ENCODE results near the gene ACBD6.

Gene ACBD6

GRCh38 chr1:180278596-180279395 lies 223.6 kb downstream of the ACBD6 start:
- in situ Hi-C loops (cut with HindIII; ENCODE audit: low pct_ligation_motif_present, low sequenced_read_pairs) = no loop called here
- Histone ChIP-seq H3K4me3 (ENCODE audit: low read depth, low read length) (no peak overlapping the region), H3K36me3 (replicated peaks) (peaks cover 2% of the 10 kb centered on the region), H3K27ac (no peak overlapping the region), H3K27me3 (replicated peaks) (no peaks in the 10 kb centered on the region)
- no peak for DNase-seq
- no peak for TF ChIP-seq CTCF (IDR thresholded peaks at IDR 0.05; ENCODE audit: low read depth, low read length, missing control alignments)

- Histone ChIP-seq H3K4me3 (ENCODE audit: low read depth, low read length) (no peak overlapping the region), H3K27ac (no peak overlapping the region), H3K36me3 (replicated peaks) (peaks cover 2% of the 10 kb centered on the region), H3K27me3 (replicated peaks) (no peaks in the 10 kb centered on the region)
- in situ Hi-C loops (cut with HindIII; ENCODE audit: low pct_ligation_motif_present, low sequenced_read_pairs) = no loop called here
- TF ChIP-seq CTCF (IDR thresholded peaks at IDR 0.05; ENCODE audit: low read depth, low read length, missing control alignments) = no peak
- DNase-seq = no peak
These were observed 224.2 kb downstream of the ACBD6 start for GRCh38 chr1:180278194-180278515.

- in situ Hi-C loops (cut with HindIII; ENCODE audit: low pct_ligation_motif_present, low sequenced_read_pairs) = no loop called here
- Histone ChIP-seq H3K27me3 (replicated peaks) (no peaks in the 10 kb centered on the region), H3K27ac (no peak overlapping the region), H3K4me3 (ENCODE audit: low read depth, low read length) (no peak overlapping the region), H3K36me3 (replicated peaks) (peaks cover 2% of the 10 kb centered on the region)
- DNase-seq = no peak
- TF ChIP-seq CTCF (IDR thresholded peaks at IDR 0.05; ENCODE audit: low read depth, low read length, missing control alignments) = no peak
These were observed 224.7 kb downstream of the ACBD6 start for GRCh38 chr1:180277476-180278193.

- no peak for TF ChIP-seq CTCF (IDR thresholded peaks at IDR 0.05; ENCODE audit: low read depth, low read length, missing control alignments)
- Histone ChIP-seq H3K4me3 (ENCODE audit: low read depth, low read length) (no peak overlapping the region), H3K27ac (no peak overlapping the region), H3K36me3 (replicated peaks) (peaks cover 2% of the 10 kb centered on the region), H3K27me3 (replicated peaks) (no peaks in the 10 kb centered on the region)
- DNase-seq = no peak
- in situ Hi-C loops (cut with HindIII; ENCODE audit: low pct_ligation_motif_present, low sequenced_read_pairs) = no loop called here
These were observed 226.7 kb downstream of the ACBD6 start for GRCh38 chr1:180275726-180276125.

GRCh38 chr1:180274221-180274620 lies 228.2 kb downstream of the ACBD6 start:
- no peak for TF ChIP-seq CTCF (IDR thresholded peaks at IDR 0.05; ENCODE audit: low read depth, low read length, missing control alignments)
- H3K27ac ChIP-seq = no peak overlapping the region
- no peak for DNase-seq
- no peak overlapping the region for H3K4me3 ChIP-seq (ENCODE audit: low read depth, low read length)
- in situ Hi-C loops (cut with HindIII; ENCODE audit: low pct_ligation_motif_present, low sequenced_read_pairs) = no loop called here
- no peaks in the 10 kb centered on the region for H3K27me3 ChIP-seq (replicated peaks)
- H3K36me3 ChIP-seq (replicated peaks) = peaks cover 2% of the 10 kb centered on the region

Measured in brain microvascular endothelial cell (primary cell).